Hepatocyte (in vitro differentiated cells): Measurements from ENCODE around the gene ARHGEF12. TPM values are rescaled to one million over a fixed set of nuclear protein-coding genes. Genes with fewer than 3 reads are reported as not detected.

ENCODE experiments used
- DNase-seq: peaks from one replicate; pipeline ENCODE4 v3.0.0-alpha.2; 2016; ENCODE audit warnings: low spot score
- H2AFZ ChIP-seq: fragments of 200-600 bp; sonication (generic); 2 replicates; pipeline ENCODE4 v1.6.0; 2016; ENCODE audit warnings: antibody characterized with exemption, mild to moderate bottlenecking
- H3K27ac ChIP-seq: fragments of 200-600 bp; sonication (generic); 2 replicates; pipeline ENCODE4 v1.5.1; 2016; ENCODE audit warnings: mild to moderate bottlenecking
- H3K27me3 ChIP-seq: fragments of 200-600 bp; sonication (generic); 2 replicates; pipeline ENCODE4 v1.6.1; 2016
- H3K36me3 ChIP-seq: fragments of 200-600 bp; sonication (generic); replicated peaks from 2 replicates; pipeline ENCODE4 v1.5.1; 2016; ENCODE audit warnings: low read depth; ENCODE audit not compliant: insufficient read depth
- H3K4me1 ChIP-seq: fragments of 200-600 bp; sonication (generic); 2 replicates; pipeline ENCODE4 v1.5.1; 2016; ENCODE audit warnings: mild to moderate bottlenecking, moderate library complexity; ENCODE audit not compliant: insufficient read depth
- H3K4me2 ChIP-seq: fragments of 200-600 bp; sonication (generic); 2 replicates; pipeline ENCODE4 v1.6.0; 2016
- H3K4me3 ChIP-seq: fragments of 200-600 bp; sonication (generic); 2 replicates; pipeline ENCODE4 v1.5.1; 2016; ENCODE audit warnings: mild to moderate bottlenecking
- H3K79me2 ChIP-seq: fragments of 200-600 bp; sonication (generic); 2 replicates; pipeline ENCODE4 v1.6.0; 2017; ENCODE audit warnings: mild to moderate bottlenecking
- H3K9me2 ChIP-seq: fragments of 200-600 bp; sonication (generic); replicated peaks from 2 replicates; pipeline ENCODE4 v1.6.0; 2017; ENCODE audit warnings: mild to moderate bottlenecking; ENCODE audit not compliant: insufficient read depth
- H3K9me3 ChIP-seq: fragments of 200-600 bp; sonication (generic); 2 replicates; pipeline ENCODE4 v1.5.1; 2016; ENCODE audit warnings: low read depth, mild to moderate bottlenecking
- H4K20me1 ChIP-seq: fragments of 200-600 bp; sonication (generic); 2 replicates; pipeline ENCODE4 v1.6.0; 2016; ENCODE audit warnings: mild to moderate bottlenecking; ENCODE audit not compliant: insufficient read depth, poor library complexity, severe bottlenecking
- EZH2 ChIP-seq: fragments of 200-600 bp; sonication (generic); IDR thresholded peaks from 2 replicates; pipeline ENCODE4 v1.6.1; 2016; ENCODE audit warnings: antibody characterized with exemption, mild to moderate bottlenecking, borderline replicate concordance
- EZH2phosphoT487 ChIP-seq: fragments of 200-600 bp; sonication (generic); IDR thresholded peaks from one replicate; pipeline ENCODE4 v1.6.1; 2018; ENCODE audit warnings: antibody characterized with exemption, mild to moderate bottlenecking, low read depth, moderate library complexity; ENCODE audit not compliant: unreplicated experiment, severe bottlenecking
- WGBS: methylation state at CpG from one replicate; pipeline ENCODE4 v1.1.6; 2016; ENCODE audit warnings: low lambda C conversion rate; ENCODE audit errors: missing lambda C conversion rate; 5-methylcytosine and 5-hydroxymethylcytosine counted together
- polyA plus RNA-seq: library from polyadenylated mRNA; unstranded; fragments of >200 nt; fragmentation: Nextera tagmentation; extraction: Ambion mirVana; gene quantifications from 2 replicates; pipeline ENCODE4 v1.2.1, GENCODE V29; 2016
- total RNA-seq: library from RNA; depleted of rRNA; stranded (reverse); fragments of >200 nt; gene quantifications from 2 replicates; pipeline ENCODE4 v1.2.3, GENCODE V29; 2014
- TF ChIP-seq, protein P1 (sequence below): fragments of 200-600 bp; sonication (generic); IDR thresholded peaks from 2 replicates; pipeline ENCODE4 v1.5.1; 2016; ENCODE audit warnings: antibody characterized with exemption, mild to moderate bottlenecking; ENCODE audit not compliant: poor library complexity

The ARHGEF12 gene
- total and polyA plus RNA-seq, 2 experiments from 2014 or later: 21.2 to 75.1 TPM

DNA sequence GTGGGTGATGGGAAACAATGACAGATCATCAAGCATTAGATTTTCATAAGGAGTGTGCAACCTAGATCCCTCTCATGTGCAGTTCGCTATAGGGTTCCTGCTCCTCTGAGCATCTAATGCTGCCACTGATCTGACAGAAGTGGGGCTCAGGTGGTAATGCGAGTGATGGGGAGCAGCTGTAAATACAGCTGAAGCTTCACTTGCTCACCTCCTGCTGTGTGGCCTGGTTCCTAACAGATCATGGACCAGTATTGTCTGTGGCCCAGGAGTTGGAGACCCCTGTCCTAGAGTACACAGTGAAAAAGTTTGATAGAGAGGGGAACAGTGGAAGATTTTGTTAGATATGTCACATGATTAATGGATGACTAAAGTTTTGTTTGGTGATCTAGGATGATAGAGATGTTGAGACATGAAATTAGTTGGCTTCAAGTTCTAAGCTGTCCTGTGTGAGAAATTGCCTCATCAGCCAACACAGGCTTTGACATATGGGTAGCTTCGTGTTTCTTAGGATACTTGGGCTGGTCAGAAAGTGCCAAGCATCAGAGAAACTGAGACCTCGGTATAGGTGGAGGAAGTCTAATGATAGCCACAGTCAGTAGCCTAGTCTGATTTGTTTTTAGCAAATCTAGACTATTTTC is 47.4 kb downstream of the ARHGEF12 start:
- H3K4me2 ChIP-seq: no peak overlapping the region
- no peaks in the 10 kb centered on the region for H3K4me1 ChIP-seq
- no peak for DNase-seq
- H3K4me3 ChIP-seq: no peak overlapping the region
- H3K9me2 ChIP-seq: no peaks in the 10 kb centered on the region
- H3K9me3 ChIP-seq: peaks cover 2% of the 10 kb centered on the region
- 91% methylated on average over 4 of the region's 4 CpGs for WGBS
- peaks cover 39% of the 10 kb centered on the region for H4K20me1 ChIP-seq
- peaks cover 100% of the 10 kb centered on the region for H3K79me2 ChIP-seq
- H3K27me3 ChIP-seq: no peaks in the 10 kb centered on the region
- no peak overlapping the region for H2AFZ ChIP-seq
- H3K27ac ChIP-seq: no peak overlapping the region
- TF ChIP-seq EZH2 (no peak), EZH2phosphoT487 (no peak)
- TF ChIP-seq, protein P1, sequence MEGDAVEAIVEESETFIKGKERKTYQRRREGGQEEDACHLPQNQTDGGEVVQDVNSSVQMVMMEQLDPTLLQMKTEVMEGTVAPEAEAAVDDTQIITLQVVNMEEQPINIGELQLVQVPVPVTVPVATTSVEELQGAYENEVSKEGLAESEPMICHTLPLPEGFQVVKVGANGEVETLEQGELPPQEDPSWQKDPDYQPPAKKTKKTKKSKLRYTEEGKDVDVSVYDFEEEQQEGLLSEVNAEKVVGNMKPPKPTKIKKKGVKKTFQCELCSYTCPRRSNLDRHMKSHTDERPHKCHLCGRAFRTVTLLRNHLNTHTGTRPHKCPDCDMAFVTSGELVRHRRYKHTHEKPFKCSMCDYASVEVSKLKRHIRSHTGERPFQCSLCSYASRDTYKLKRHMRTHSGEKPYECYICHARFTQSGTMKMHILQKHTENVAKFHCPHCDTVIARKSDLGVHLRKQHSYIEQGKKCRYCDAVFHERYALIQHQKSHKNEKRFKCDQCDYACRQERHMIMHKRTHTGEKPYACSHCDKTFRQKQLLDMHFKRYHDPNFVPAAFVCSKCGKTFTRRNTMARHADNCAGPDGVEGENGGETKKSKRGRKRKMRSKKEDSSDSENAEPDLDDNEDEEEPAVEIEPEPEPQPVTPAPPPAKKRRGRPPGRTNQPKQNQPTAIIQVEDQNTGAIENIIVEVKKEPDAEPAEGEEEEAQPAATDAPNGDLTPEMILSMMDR: no peak
- no peaks in the 10 kb centered on the region for H3K36me3 ChIP-seq

DNA sequence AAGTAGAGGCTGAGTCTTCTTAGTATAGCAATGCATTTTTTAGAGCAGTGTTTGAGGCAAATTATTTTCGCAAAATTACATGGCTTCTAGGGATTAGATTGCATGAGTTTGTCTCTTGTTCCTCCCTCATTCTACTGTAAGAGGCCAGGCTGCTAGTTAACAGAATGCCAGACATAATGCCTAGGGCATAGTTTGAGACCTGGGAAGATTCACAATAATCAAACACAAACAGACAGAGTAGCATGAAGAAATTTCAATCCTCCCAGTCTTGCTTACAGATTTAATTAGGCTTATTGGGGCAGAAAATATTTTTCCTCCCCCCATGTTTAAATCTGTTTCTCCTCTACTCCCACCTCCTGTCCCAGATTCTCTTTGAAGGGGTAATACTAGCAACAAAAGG is 48.3 kb downstream of the ARHGEF12 start:
- no peak for DNase-seq
- Histone ChIP-seq H3K27ac (no peak overlapping the region), H3K4me3 (no peak overlapping the region), H3K4me2 (no peak overlapping the region), H3K27me3 (no peaks in the 10 kb centered on the region), H3K79me2 (peaks cover 100% of the 10 kb centered on the region), H2AFZ (no peak overlapping the region), H3K36me3 (no peaks in the 10 kb centered on the region), H3K9me2 (no peaks in the 10 kb centered on the region), H4K20me1 (peaks cover 39% of the 10 kb centered on the region), H3K4me1 (no peaks in the 10 kb centered on the region), H3K9me3 (no peaks in the 10 kb centered on the region)
- no peak for TF ChIP-seq EZH2phosphoT487
- no peak for TF ChIP-seq EZH2
- TF ChIP-seq, protein P1: no peak
- WGBS: 81% methylated on average over 1 of the region's 1 CpG

DNA sequence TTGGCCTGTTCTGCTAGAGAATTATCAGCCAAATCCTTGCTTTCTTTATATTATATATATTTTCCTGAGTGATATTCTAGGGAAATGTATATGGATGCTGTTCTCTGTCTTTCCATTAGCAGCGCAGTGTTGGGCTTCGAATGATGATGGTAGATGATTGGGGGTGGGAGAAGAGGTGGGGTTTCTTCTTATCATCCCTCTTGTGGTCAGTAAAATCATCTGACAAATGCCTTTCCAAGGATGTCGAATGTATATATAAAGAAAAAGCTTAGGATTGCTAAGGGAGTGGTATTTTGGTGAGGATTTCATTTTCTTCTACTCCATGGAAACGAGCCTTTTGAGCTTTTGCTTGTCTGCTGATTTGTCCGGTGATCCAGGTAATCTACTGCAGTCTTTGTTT is 48.9 kb downstream of the ARHGEF12 start:
- Histone ChIP-seq H3K27ac (no peak overlapping the region), H4K20me1 (peaks cover 39% of the 10 kb centered on the region), H3K4me2 (no peak overlapping the region), H3K9me2 (no peaks in the 10 kb centered on the region), H3K27me3 (no peaks in the 10 kb centered on the region), H2AFZ (no peak overlapping the region), H3K9me3 (no peaks in the 10 kb centered on the region), H3K4me1 (no peaks in the 10 kb centered on the region), H3K4me3 (no peak overlapping the region), H3K79me2 (peaks cover 100% of the 10 kb centered on the region), H3K36me3 (no peaks in the 10 kb centered on the region)
- TF ChIP-seq, protein P1: no peak
- TF ChIP-seq EZH2 (no peak), EZH2phosphoT487 (no peak)
- WGBS: 69% methylated on average over 5 of the region's 5 CpGs
- DNase-seq: no peak
